H1 (cell line): ENCODE measurements around the gene PPP1R15B. TPM values are rescaled to one million over a fixed set of nuclear protein-coding genes. Genes with fewer than 3 reads are reported as not detected.

Source experiments
- BCL11A ChIP-seq, 2 experiments: IDR thresholded peaks; one replicate each; pipeline ENCODE4 v1.6.1; 2011; ENCODE audit warnings: low read depth in 2 of 2, low read length in 2 of 2, mild to moderate bottlenecking in 2 of 2
- CTCF ChIP-seq, 3 experiments: IDR thresholded peaks; 1 replicate in 2 of 3; 2 replicates in 1 of 3; pipeline versions ENCODE4 v1.5.1 to v1.6.1; 2011; ENCODE audit warnings: low read length in 3 of 3, mild to moderate bottlenecking in 3 of 3, inconsistent platforms in 2 of 3, low read depth in 1 of 3, moderate library complexity in 1 of 3; ENCODE audit not compliant: insufficient read depth in 1 of 3; ENCODE audit errors: control extremely low read depth in 1 of 3
- HDAC6 ChIP-seq: IDR thresholded peaks from one replicate; pipeline ENCODE4 v1.7.1; 2012; ENCODE audit warnings: low read depth, mild to moderate bottlenecking, inconsistent platforms, low read length, moderate library complexity
- NANOG ChIP-seq: IDR thresholded peaks from 2 replicates; pipeline ENCODE4 v1.6.1; 2011; ENCODE audit warnings: low read length, low read depth, mild to moderate bottlenecking, inconsistent platforms; ENCODE audit not compliant: insufficient read depth, poor library complexity, severe bottlenecking
- SAP30 ChIP-seq: fragments of 300-600 bp; sonication (generic); IDR thresholded peaks from 2 replicates; pipeline ENCODE4 v1.7.1; 2012; ENCODE audit warnings: low read length, moderate library complexity, mild to moderate bottlenecking, inconsistent platforms; ENCODE audit not compliant: insufficient read depth, insufficient replicate concordance
- SP4 ChIP-seq: IDR thresholded peaks from 2 replicates; pipeline ENCODE4 v1.6.1; 2012; ENCODE audit warnings: low read length, inconsistent platforms
- polyA plus RNA-seq, 7 experiments: library from polyadenylated mRNA; depleted of rRNA in 3 of 7; stranded (reverse) in 5 of 7; unstranded in 2 of 7; fragments of >200 nt in 5 of 7; fragments of 200-250 nt in 2 of 7; gene quantifications; 1 replicate in 5 of 7; 2 replicates in 1 of 7; 4 replicates in 1 of 7; pipeline versions ENCODE4 v1.2.1 to v1.2.3, GENCODE V29; 2011 to 2013; ENCODE audit warnings: missing spikeins in 2 of 7, mixed read lengths in 2 of 7
- total RNA-seq: library from RNA; stranded (reverse); fragmentation: NEBNext Ultra II Directional; extraction: Animal tissue kit (Norgen Biotek cat#: 25700); gene quantifications from 2 replicates; pipeline ENCODE4 v1.2.1, GENCODE V29; 2021

Gene PPP1R15B
- total and polyA plus RNA-seq, 2 of the 8 experiments (the other 6 are each of a cell fraction or from before 2014, with no cell fraction given) = 14.4 to 72.2 TPM

GRCh38 chr1:204435381-204435831 lies 23.8 kb upstream of the PPP1R15B start (continued):
- TF ChIP-seq CTCF (IDR thresholded peaks at IDR 0.05; ENCODE audit: control extremely low read depth in 1 of 3, insufficient read depth in 1 of 3, low read depth in 1 of 3, low read length in 3 of 3) = no peak
- TF ChIP-seq SP4 = no peak
- no peak for TF ChIP-seq SAP30
- no peak for TF ChIP-seq NANOG
- no peak for TF ChIP-seq BCL11A (IDR thresholded peaks at IDR 0.05; ENCODE audit: low read depth in 2 of 2, low read length in 2 of 2)
- no peak for TF ChIP-seq HDAC6
